HG03565 (cell line): ENCODE measurements around the gene XRN1.
"Not testable (repeated sequence)": the region's sequence is repeated elsewhere in the genome, so short reads cannot be mapped to it uniquely, and the experiment has no call there.

Experiments used
- ATAC-seq: cut with Tn5 transposase; IDR thresholded peaks from one replicate; pipeline ENCODE4 v1.9.1; 2021; ENCODE audit warnings: mild to moderate bottlenecking, moderate library complexity; ENCODE audit not compliant: unreplicated experiment

Gene XRN1

DNA sequence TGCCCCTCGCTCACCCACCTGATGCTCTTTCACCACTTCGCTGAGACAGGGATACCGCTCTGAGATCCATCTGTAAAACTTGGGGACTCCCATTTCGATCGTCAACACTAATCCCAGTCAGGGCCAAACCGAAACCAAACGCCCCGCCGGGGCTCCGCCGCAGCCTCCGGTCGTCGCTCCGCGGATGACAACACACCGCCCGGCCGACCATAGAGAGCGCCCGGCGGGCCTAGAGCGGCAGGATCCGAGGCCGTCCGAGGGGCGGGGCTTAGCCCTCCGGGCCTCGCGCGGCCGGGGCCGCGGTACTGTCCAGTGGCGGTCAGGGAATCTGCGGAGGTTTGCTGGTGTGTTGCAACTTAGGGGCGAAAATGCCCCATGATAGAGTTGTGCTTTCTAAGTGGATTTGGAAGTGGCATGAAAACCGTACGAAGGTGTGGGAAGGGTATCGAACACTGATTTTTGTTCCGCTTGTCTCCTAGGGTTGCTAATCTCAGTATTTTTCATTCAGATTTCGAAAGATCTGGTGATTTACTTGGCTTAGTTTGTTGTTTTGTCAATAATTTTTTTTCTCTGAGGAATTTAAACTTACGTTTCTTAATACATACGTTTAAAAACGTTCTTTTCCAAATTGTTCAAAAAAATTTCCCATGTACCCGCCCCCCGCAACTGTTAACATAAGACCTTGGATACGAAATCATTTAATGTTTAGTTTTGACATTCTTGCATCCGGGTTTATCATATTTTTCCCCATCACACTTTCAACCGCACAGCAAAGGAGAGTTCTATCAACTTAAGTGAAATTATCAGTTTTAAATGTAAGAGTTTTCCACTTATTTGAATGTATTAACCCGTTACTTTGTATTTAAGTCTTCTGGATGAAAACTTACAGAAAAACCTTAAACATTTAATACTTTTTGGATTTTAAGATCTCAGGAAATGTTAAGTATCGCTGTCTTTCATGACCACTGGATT, at the start of gene XRN1:
XRN1 (minus strand) TSS at position 186 of the 972 bp plus-strand sequence; CDS start at position 93, 93 bp downstream.
- peak; percentile 73 for ATAC-seq

DNA sequence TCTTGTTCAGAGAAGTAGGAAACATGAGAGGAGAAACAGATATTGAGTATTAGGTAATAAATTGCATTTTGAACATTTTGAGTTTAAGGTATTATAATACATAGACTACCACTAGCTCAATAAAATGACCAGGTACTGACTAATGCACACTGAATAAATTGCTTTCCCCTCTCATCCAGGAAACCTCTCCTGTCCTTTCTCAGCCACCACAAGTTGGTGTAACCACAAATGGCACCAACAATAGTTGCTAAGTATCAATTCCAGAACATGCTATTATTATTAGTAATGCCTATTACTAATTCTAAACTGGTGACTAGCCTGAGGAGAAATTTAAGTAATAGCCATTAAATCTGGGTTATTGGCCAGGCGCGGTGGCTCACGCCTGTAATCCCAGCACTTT, 47.3 kb upstream of the XRN1 start:
- ATAC-seq, result no peak

GRCh38 chr3:142492184-142492583, 44.3 kb upstream of the XRN1 start:
- no peak for ATAC-seq

DNA sequence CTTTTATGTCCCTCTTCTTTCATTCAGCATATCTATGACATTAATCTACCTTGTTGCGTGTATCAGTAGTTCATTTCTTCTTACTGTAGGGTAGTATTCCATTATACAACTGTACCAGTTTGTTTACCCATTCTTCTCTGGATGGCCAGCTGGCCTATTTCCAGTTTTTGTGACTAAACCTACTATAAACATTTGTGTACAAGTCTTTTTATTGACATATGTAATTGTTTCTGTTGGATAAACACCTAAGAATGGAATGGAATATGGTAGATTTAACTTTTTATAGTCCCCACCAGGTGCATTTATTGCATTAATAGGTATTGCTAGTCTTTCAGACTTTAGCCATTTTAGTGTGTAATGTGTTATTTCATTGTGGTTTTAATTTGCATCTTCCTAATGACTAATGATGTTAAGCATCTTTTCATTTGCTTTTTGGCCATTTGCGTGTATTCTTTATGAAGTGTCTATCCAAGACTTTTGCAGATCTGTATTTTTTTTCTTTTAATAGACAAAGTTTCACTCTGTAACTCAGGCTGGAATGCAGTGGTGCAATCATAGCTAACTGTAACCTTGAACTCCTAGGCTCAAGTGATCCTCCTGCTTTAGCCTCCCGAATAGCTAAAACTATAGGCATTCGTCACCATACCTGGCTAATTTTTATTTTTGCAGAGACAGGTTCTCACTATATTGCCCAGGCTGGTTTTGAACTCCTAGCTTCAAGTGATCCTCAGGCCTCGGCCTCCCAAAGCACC, 41.9 kb upstream of the XRN1 start:
- no peak for ATAC-seq

GRCh38 chr3:142484912-142485435, 37.1 kb upstream of the XRN1 start:
- no peak for ATAC-seq

DNA sequence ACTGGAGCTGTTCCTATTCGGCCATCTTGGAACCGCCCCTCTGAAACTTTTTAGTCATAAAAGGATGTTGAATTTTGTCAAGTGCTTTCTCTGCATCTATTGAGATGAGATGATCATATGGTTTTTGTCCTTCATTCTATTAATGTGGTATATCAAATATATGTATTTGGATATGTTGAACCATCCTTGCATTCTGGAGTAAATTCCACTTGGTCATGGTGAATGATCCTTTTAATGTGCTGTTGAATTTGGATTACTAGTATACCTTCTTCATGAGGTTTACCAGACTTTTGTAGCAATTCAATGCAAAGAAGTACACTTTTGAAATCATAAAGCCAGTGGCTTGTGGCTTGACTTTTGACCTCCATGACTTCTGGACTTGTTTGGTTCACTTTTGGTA, 33.4 kb upstream of the XRN1 start:
- ATAC-seq, result no peak

- no peak for ATAC-seq
These were observed 23.0 kb upstream of the XRN1 start for GRCh38 chr3:142470826-142471225.

DNA sequence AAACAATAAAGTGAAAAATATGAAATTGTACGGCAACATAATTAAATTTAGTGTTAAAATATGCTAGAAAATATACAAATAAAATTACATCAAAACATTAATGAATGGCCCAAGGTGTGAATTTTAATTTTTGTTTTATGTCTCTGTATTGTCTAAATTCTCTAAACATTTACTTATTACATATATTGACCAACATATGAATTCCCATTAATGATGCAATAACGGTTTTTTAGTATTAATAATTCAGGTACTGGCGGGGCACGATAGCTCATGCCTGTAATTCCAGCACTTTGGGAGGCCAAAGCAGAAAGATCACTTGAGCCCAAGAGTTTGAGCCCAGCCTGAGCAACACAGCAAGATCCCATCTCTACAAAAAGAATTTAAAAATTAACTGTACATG, 20.6 kb upstream of the XRN1 start:
- no peak for ATAC-seq

DNA sequence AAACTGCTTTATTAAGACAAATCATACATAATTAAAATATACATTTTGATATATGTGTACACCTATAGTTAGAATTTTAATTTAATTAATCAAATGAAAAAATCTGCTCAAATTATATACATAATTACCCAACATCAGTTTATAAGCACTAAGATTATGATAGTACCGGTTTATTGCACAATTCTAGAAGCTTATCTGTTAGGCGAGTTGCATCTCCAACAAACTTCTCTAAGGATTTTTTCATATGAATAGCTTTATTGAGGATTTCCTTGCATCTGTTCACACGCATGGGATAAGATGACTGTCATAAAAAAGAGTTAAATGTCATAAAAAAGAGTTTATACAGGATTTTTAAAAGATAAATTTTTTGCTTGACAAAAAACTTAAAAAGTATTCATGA, 19.9 kb upstream of the XRN1 start:
- ATAC-seq, result no peak

DNA sequence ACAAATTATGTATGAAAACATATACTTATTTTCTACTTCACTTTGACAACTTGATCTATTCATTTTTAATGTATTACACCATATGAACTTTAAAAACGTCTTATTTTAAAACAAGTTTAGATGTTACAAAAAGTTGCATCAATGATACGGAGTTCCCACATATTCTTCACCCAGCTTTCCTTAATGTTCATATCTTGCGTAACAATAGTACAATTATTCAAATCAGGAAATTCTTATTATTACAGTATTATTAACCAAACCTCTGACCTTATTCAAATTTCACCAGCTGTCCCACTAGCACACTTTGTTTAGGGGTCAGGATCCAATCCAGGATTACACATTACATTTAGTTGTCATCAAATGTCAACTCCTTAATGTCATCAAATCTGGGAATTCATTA, 12.9 kb upstream of the XRN1 start:
- ATAC-seq, result no peak

- ATAC-seq, result no peak
These were observed 12.1 kb upstream of the XRN1 start for GRCh38 chr3:142459929-142460328.

DNA sequence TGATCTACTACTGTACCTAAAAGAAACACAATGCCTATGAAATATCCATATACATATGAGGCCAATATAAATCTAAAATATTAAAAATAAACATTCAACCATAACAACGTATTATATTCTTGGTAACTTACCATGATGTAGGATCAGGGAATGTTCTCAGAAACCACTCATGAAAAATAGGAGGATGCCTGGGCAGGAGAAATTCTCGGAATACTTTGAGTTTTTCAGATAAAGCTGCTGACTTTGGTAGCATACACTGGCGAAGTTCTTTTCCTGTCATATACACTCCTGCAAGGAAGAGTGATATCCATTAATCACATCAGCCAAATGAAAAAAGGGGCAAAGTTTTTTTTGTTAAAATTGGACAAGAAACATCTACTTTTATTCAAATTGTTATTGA, 11.3 kb upstream of the XRN1 start:
- ATAC-seq, result no peak

GRCh38 chr3:142450881-142451280, 3.0 kb upstream of the XRN1 start:
- no peak for ATAC-seq

DNA sequence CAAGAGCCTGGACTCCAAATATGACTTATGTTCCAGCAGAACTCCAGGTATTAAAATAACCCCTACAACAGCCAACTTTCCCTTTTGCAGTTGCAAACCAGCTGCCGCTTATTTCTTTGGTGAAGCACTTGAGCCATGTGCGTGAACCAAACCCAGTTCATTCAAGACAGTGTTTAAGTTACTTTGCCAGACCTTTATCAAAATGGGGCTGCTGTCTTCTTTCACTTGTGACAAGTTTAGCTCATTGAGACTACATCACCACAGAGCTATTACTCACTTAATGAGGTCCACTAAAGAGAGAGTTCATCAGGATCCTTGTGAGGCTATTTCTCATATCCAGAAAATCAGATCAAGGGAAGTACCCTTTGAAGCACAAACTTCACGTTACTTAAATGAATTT, 2.4 kb upstream of the XRN1 start:
- no peak for ATAC-seq

- ATAC-seq, result peak; percentile 4
These were observed 461 bp downstream of the XRN1 start for GRCh38 chr3:142447301-142447851.

DNA sequence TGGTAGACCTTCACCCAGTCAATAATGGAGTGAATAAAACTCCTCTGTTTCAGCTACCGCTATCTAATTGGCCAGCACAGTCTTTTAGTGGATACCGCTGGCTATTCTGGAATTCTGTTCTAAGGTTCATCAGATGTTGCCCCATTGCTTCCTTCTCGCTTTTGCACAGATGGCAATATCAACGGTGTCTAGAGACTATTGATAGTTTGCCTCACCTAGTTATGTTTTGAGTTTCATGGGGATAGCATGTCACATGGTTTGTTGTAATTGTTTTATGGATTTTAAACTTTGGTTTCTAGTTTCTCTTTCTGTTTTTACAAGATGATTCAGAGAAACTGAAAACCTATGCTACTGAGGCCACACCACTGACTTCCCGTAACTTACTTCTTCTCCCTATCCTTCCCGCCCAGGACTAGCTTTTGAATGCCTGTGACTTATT, 2.0 kb downstream of the XRN1 start:
- ATAC-seq, result peak; percentile 55

- ATAC-seq, result no peak
These were observed 3.5 kb downstream of the XRN1 start for GRCh38 chr3:142444343-142444742.

DNA sequence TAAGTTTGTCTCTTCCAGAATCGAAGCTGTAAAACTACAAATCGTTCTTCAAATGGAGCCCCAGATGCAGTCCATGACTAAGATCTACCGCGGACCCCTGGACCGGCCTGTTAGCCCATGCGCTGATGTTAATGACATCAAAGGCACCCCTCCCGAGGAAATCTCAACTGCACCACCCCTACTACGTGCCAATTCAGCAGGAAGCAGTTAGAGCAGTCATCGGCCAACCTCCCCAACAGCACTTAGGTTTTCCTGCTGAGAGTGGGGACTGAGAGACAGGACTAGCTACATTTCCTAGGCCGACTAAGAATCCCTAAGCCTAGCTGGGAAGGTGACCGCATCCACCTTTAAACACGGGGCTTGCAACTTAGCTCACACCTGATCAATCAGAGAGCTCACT, 4.8 kb downstream of the XRN1 start:
- ATAC-seq, result not testable (repeated sequence)

DNA sequence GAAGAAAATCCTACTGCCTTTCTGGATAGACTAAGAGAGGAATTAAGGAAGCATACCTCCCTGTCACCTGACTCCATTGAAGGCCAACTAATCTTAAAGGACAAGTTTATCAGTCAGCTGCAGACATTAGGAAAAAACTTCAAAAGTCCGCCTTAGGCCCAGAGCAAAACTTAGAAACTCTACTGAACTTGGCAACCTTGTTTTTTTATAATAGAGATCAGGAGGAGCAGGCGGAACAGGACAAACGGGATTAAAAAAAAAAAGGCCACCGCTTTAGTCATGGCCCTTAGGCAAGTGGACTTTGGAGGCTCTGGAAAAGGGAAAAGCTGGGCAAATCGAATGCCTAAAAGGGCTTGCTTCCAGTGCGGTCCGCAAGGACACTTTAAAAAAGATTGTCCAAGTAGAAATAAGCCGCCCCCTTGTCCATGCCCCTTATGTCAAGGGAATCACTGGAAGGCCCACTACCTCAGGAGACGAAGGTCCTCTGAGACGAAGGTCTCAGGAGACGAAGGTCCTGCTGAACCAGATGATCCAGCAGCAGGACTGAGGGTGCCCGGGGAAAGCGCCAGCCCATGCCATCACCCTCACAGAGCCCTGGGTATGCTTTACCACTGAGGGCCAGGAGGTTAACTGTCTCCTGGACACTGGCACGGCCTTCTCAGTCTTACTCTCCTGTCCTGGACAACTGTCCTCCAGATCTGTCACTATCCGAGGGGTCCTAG, 8.2 kb downstream of the XRN1 start:
- not testable (repeated sequence) for ATAC-seq

DNA sequence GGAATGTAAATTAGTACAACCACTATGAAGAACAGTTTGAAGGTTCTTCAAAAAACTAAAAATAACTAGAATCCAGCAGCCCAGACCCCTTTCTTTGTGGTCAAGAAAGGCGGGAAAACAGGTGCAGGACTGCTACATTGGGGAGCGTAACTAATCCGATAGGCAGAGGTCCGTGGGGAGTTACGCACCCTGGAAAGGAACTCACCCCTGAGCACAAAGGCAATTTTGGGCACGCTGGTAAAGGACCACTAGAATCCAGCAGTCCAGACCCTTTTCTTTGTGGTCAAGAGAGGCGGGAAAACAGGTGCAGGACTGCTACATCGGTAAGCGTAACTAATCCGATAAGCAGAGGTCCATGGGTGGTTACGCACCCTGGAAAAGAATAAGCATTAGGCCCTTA, 9.7 kb downstream of the XRN1 start:
- not testable (repeated sequence) for ATAC-seq
